IMR-90 (cell line): ENCODE data around the gene FAM210B.

Experiments
- CHD1 ChIP-seq: IDR thresholded peaks from 2 replicates; pipeline ENCODE4 v1.6.1; 2012; ENCODE audit warnings: low read depth, low read length, improper control_type of control experiment
- RAD21 ChIP-seq: IDR thresholded peaks from 2 replicates; pipeline ENCODE4 v1.6.1; 2012; ENCODE audit warnings: low read length, improper control_type of control experiment
- SMC3 ChIP-seq: fragments of 150-350 bp; IDR thresholded peaks from 2 replicates; pipeline ENCODE4 v1.6.1; 2016; ENCODE audit warnings: low read depth, mild to moderate bottlenecking, antibody characterized with exemption, low read length, moderate library complexity
- TF ChIP-seq, protein P1 (sequence below): conservative IDR thresholded peaks from 2 replicates; pipeline ENCODE4 v1.5.1; 2012; ENCODE audit warnings: mild to moderate bottlenecking, low read depth, low read length, improper control_type of control experiment

DNA sequence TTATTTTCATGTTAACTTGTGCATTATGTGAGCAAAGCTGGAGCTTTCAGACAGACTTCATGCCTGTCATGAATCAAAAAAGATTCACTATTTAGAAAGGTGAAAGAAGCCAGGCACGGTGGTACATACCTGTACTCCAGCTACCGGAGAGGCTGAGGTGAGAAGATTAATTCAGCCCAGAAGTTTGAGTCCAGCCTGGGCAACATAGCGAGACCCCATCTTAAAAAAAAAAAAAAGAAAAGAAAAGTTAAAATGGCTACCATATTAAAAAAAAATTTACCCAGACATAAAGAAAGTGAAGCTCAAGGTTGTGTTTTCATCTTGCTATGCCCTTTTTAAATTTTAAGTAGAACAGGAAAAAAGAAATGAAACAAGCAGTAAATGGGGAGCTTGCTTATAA, 54.2 kb downstream of the FAM210B start:
- no peak for TF ChIP-seq CHD1
- TF ChIP-seq, protein P1, sequence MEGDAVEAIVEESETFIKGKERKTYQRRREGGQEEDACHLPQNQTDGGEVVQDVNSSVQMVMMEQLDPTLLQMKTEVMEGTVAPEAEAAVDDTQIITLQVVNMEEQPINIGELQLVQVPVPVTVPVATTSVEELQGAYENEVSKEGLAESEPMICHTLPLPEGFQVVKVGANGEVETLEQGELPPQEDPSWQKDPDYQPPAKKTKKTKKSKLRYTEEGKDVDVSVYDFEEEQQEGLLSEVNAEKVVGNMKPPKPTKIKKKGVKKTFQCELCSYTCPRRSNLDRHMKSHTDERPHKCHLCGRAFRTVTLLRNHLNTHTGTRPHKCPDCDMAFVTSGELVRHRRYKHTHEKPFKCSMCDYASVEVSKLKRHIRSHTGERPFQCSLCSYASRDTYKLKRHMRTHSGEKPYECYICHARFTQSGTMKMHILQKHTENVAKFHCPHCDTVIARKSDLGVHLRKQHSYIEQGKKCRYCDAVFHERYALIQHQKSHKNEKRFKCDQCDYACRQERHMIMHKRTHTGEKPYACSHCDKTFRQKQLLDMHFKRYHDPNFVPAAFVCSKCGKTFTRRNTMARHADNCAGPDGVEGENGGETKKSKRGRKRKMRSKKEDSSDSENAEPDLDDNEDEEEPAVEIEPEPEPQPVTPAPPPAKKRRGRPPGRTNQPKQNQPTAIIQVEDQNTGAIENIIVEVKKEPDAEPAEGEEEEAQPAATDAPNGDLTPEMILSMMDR: no peak
- no peak for TF ChIP-seq RAD21
- no peak for TF ChIP-seq SMC3
